ENCODE results near the gene DAAM1.

Gene DAAM1

DNA sequence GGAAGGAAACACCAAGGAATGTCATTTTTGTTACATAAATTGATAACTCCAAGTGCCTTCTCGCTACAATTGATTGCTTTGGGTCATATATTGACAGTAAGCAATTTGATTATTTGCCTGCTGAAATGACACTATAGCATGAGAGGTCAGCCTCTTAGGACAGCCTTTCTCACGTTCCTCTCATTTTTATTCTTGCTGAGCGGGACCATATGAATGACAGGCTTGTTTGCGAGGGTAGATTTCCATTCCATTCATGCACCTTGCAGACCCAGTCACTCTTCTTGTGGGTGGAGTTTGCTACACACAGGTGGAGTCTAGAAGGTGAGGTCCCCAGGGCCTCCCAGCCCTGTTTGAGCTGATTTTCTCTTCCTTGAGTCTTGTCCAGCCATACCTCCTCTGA lies 27.3 kb downstream of the DAAM1 start:
- no peak for DNase-seq (ENCODE audit: low read depth in 2 of 3, low spot score in 1 of 3)

DNA sequence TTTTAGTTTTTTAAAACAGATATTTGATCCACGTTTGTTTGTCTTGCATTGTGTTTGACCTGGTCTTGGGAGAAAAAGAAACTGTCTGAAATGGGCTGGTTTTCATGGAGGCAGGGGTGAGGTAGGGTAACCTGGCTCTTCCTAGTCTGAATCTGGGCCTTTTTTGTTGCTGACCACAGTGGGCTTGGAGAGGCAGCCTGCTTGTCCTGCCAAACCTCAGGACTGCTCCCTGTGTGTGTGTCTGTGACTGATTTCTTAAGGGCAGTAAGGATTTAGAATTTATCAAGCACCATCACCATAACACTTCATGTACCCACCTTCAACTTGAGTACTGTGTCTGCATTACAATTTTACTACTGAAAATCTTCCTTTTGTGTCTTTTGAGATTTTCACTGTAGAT lies 28.5 kb downstream of the DAAM1 start:
- DNase-seq (ENCODE audit: low read depth in 2 of 3, low spot score in 1 of 3) = no peak

DNA sequence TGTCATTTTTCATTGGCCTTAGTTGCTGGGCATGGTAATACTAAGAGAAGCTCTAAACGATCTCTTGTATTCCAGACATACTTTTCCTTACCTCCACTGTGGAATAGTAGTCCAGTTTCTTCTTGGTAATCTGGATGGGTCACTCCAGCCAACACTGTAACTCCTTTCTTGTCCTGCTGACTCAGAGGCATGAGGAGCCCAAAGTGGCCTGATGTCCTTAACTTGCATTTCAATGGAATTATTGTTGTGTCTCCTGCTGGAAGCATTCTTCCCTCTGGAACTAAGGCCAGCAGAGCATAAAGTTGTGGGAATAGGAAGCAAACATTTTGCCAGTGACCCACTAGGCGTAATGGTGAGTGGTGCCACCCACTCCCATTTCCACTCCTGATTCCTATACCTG lies 33.1 kb downstream of the DAAM1 start:
- no peak for DNase-seq (ENCODE audit: low read depth in 2 of 3, low spot score in 1 of 3)

DNA sequence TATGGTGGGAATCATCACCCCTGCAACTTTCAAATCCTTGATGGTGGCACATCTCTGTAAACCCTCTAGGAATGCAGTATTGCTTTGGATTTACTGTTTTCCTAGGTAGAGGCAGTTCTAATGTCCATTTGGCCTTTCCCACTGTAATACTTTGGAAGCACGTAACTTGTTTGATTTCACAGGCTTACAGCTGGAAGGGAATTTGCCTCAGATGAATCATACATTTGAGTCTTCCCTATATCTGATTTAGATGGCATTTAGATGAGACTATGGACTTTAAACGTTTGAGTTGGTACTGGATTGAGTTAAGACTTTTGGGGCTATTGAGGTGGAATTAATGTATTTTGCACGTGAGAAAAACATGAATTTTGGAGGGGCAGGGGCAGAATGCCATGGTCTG lies 35.9 kb downstream of the DAAM1 start:
- DNase-seq (ENCODE audit: low read depth in 2 of 3, low spot score in 1 of 3) = no peak

DNA sequence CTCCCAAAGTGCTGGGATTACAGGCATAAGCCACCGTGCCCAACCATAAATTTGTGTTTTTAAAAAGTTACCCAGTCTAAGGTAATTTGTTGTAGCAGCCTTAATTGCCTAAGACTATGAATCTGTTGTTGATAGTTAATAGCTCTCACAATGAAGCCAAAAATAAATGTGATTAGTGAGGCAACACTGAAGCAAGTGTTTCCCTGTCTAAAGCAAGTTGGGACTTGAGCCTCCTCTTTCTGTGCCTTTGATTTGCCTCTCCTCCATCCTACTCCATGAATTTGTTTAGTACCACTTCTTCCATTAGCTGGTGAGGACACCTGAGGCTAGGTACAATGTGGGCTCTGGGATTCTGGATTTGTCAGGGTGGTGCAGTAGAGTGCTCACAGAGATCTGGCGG lies 36.8 kb downstream of the DAAM1 start:
- DNase-seq (ENCODE audit: low read depth in 2 of 3, low spot score in 1 of 3) = no peak

DNA sequence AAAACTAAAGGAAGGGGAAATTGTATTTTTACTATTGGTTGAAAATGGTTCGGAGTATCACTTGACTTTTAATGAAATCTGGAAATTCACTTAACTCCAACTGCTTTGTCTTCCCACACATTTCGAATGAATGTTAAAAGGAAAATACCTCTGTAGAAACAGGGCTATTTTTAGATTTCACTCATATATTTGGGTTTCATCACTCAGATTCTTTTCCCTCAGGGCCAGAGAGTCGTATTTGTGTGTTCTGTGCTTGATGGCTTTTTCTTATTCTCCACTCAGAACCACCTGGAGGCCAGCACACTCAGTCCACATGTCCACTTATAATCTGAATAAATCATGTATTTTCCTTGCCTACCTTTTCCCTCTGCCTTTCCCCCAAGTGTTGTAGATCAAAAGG lies 40.0 kb downstream of the DAAM1 start:
- no peak for DNase-seq (ENCODE audit: low read depth in 2 of 3, low spot score in 1 of 3)

DNA sequence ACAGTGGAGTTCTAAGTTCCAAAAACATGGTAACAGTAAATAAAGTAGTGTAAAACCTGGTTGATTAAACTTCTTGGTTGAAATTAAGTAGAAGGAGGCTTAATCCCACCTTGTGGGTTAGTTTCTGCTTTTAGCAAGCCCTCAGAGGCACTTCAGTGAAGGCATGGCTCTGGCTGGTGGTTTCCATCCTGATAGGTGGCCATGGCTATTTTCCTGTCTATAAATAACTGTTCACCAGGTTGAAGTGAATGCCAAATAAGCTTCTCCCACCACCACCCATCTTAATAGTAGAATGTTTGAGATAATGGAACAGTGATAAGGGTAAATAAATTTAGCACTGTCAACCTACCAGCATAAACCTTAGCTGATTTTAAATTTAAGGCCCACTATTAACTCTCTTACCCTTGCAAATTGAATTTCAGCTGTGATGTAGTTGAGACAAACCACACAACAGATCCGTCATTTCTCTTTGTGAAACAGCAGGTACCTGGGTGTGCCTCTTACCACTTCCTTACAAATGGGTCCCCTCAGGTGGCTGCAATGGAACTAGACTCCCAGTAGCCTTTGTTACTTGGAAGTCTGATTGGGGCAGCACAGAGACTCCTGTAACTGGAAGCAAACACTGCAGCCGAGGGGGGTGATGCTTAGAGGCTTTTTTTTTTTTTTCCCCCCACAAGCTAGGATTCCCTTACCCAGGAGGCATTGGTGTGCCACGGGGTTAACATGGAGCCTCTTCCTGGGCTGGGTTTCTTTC lies 41.4 kb downstream of the DAAM1 start:
- no peak for DNase-seq (ENCODE audit: low read depth in 2 of 3, low spot score in 1 of 3)

DNA sequence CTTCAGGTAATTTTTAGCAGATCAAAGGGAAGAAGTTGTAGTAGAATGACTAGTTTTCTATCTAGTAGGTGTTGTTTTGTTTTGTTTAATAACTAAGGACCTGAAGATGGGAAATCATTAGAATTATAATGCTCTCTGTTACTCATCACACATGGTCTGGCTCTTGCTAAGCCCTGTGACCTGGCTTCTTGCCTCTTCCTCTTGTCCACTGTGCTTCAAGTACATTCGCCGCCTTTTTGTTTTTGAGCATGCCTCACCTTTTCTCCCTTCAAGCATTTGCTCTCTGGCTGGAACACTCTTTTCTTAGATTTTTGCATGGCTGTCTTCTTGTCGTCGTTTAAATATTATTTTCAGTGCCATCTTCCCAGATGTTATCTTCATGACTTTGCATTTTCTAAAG lies 47.7 kb downstream of the DAAM1 start:
- DNase-seq (ENCODE audit: low read depth in 2 of 3, low spot score in 1 of 3) = no peak

DNA sequence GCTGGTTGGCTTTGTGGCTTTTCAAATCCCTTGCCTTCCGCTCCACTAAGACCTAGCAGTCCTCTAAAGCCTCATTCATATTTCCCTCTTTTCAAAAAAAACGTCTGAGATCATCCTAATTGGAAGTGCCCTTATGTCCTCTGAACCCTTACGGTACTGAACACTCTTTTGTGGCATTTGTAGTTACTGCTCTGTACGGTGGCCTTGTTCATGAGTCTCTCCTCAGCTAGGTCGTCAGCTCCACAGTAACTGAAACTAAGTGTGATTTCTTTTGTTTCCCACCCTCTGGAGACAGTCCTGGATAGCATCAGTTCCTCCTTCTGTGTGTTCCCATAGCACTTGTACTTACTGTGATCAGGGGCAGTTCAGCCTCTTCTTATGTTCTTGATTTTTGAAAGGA lies 49.7 kb downstream of the DAAM1 start:
- DNase-seq (ENCODE audit: low read depth in 2 of 3, low spot score in 1 of 3) = no peak

DNA sequence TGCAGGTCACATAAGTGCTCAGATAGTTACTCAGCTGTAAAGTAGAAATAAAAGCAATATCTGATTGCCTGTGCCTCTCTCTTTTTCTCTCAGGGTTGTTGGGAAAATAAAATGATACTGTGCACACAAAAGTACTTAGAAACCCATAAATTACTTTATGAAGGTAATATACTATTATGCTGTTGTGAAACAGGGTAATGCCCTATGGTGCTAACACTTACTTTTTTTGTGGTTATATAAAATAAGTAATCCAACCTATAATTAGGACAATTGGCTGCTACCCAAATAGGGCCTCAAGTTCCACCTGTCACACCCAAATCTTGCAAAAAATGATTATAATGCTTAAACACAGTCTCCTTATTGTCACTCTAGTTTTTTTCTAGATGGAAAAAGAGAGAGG lies 50.6 kb downstream of the DAAM1 start:
- no peak for DNase-seq (ENCODE audit: low read depth in 2 of 3, low spot score in 1 of 3)

DNA sequence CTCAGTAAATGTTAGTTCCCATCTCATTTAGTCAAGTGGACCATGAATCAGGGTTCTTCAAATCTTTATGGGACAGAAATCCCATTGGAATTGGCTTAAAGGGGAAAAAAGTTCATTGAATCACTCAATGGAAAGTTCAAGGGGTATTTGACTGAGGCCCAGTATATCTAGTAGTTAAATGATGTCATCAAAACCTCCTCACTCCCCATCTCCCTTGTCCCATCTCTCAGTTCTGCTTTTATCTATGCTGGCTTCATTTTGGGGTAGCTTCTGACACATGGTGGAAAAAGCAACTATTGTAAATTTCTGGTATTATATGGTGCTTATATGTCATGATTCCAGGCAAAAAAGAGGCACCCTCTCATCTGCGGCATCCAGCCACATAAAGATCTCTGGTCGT lies 51.9 kb downstream of the DAAM1 start:
- no peak for DNase-seq (ENCODE audit: low read depth in 2 of 3, low spot score in 1 of 3)

DNA sequence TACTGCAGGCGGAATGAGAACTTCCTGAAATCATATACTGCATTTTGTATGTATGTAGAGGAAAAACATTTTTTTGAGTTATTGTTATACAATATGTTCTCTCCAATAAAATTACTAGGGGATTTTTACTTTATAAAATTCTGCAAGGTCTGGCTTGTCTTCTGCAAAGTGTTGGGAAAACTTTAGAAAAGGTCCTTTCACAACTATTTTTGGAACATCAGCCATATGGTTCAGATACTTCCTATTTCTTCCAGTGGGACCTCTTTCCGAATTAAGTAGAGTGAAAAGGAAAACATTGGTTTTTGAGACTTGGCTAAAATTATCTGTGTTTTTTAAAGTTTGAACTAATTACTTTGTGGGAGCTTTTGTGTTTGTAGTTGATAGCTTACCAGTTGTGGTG lies 52.7 kb downstream of the DAAM1 start:
- DNase-seq (ENCODE audit: low read depth in 2 of 3, low spot score in 1 of 3) = no peak

DNA sequence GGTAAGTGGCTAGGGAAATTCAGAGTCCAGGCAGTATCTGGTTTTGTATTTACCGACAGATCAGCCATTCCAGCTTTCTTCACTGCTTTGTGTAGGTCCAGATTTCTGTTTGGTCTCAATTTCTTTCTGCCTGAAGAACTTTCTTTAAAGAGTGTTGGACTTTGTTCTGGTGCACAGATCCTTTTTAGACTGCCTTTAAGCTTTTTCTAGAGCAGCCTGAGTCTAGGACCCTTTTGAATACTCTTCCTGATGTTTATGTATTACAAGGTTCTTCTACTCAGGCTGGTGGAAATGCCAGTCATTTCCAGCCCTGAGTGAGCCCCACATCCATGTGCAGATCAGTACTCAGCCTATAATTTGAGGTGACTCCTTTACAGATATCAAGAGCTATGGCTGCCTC lies 54.7 kb downstream of the DAAM1 start:
- DNase-seq (ENCODE audit: low read depth in 2 of 3, low spot score in 1 of 3) = no peak

DNA sequence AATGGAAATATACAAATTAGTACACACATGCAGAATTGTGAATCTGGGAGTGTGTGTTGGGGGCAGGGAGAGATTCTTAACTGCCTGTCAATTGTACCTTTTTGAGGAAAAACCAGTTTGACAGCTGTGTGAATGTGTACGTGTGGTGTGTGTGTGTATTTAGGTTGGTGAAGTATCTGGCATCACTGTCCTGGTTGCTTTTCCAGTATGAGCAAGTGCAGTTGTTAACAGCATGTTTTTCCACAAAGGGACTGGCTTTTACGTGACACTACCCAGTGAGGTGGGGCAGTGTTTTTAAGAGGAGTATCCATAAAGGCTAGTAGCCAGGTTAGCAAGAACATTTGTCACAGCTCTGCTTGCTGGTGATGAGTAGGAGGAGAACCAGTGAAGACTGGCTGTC lies 56.1 kb downstream of the DAAM1 start:
- no peak for DNase-seq (ENCODE audit: low read depth in 2 of 3, low spot score in 1 of 3)

DNA sequence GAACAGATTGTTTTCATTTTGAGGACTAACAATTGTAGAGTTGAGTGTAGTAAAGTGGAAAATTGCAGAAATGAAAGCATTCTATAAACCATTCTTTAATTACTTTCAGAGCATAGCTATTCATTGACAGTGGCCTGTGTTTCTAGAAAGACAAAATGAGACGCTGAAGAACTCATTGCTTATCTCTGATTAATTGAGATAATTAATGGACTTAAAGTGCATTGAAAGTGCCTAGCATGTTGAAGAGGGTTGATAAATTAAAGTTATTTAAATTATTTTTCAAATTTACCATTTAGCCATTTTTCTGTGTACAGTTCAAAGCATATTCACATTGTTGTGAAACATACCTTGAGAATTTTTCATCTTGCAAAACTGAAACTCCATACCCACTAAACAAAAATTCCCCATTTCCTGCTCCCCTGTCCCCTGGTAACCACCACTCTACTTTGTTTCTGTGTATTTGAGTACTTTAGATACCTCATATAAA lies 57.4 kb downstream of the DAAM1 start:
- no peak for DNase-seq (ENCODE audit: low read depth in 2 of 3, low spot score in 1 of 3)

DNA sequence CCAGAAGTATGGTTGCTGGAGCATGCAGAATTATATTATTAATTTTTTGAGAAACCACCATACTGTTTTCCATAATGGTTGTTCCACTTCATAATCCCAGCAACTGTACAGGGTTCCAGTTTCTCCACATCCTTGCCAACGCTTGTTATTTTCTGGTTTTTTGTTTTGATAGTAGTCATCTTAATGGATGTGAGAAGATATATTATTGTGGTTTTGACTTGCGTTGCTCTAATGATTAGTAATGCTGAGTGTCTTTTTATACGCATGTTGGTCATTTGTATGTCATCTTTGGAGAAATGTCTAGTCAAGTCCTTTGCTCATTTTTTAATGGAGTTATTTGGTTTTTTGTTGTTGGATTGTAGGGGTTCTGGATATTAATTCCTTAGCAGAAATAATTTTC lies 58.1 kb downstream of the DAAM1 start:
- no peak for DNase-seq (ENCODE audit: low read depth in 2 of 3, low spot score in 1 of 3)

DNA sequence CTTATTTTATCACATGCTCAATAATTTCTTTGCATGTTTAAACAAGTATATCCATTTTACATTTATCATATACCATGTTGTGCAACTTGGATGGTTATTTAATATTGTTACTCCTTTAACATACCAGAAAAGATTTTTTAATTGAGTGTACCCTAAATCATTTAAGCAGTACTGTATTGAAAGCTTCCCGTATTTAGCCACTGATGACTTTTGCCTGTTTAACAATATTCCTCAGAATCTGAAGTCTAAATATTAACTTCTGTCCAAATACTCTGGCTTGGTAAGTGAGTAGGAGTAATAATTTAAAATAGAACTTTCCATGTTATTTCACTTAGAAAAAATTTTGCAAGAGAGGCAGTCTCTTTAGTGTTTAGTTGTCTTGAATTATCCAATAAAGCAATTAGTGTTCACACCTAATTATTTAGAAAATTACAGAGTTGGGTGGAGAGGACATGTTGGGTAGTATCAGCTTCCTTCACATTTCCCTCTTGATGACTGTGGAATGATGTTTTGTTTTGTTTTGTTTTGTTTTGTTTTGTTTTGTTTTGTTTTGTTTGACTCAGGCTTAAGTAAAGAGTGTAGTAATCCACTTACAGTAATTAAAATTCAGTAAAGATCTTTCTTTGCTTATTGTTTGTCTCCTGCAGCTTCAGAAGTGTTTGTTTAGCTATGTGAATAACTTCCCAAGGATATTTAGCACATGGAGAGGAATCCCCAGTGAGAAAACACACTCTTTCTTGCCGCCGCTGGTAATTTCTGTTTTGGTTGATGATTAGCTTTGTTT lies 59.5 kb downstream of the DAAM1 start:
- DNase-seq (ENCODE audit: low read depth in 2 of 3, low spot score in 1 of 3) = no peak

DNA sequence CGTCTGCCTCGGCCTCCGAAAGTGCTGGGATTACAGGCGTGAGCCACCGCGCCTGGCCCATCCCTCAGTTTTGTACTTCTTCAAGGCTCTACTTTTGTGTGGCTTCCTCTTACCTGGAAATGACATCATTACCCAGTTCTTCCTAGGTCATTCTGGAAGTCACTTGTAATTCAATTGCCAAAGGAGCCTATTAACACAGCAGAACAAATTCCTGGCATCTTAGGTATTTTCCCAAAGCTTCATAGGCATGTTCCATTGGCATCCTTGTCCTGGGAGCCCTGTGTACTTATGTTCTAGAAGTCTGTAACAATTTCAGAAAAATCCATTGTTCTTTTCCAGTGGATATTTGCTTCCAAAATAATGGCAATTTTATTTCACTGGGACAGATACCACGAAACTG lies 60.6 kb downstream of the DAAM1 start:
- no peak for DNase-seq (ENCODE audit: low read depth in 2 of 3, low spot score in 1 of 3)

DNA sequence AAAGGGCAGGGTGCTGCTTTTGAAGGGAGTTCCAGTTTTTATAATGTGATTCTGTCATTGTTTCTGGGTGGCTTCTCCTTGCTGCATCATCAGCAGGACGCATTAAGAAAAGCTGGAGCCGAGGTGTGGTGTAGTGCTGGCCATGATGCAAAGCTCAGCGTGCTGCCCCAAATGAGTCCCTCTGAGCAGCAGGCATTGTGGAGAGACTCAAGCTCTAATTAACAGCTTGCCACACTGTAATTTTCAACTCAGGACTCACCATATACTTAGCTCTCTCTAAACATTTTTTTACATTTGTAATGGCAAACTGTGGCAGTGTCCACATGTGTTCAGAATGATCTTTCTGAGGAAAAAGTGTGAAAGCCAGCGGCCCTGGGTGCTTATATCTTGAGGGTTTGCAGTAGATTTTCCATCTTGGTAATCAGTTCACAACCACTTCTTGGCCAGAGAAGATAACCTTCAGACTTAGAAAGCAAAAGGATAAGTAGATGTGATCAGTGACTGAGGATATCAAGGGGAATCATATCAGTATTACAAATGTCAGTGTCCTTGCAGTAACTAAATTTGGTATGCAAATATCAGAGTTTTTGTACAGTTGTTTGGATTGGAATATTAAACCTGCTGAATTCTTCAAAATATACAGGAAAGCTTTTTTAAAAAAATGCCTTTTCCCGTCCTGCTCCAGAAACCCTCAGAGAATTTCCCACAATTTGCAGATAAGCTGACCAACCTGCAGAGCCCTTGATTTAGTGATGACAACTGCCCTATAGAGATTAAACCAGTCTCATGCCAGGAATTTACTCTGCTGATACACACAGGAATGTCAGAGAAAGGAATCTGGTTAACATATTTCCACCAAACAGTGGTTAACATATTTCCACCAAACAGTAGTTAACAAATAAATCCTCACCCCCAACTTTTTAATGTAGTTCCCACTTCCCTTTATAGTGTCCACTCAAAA lies 63.6 kb downstream of the DAAM1 start:
- no peak for DNase-seq (ENCODE audit: low read depth in 2 of 3, low spot score in 1 of 3)

DNA sequence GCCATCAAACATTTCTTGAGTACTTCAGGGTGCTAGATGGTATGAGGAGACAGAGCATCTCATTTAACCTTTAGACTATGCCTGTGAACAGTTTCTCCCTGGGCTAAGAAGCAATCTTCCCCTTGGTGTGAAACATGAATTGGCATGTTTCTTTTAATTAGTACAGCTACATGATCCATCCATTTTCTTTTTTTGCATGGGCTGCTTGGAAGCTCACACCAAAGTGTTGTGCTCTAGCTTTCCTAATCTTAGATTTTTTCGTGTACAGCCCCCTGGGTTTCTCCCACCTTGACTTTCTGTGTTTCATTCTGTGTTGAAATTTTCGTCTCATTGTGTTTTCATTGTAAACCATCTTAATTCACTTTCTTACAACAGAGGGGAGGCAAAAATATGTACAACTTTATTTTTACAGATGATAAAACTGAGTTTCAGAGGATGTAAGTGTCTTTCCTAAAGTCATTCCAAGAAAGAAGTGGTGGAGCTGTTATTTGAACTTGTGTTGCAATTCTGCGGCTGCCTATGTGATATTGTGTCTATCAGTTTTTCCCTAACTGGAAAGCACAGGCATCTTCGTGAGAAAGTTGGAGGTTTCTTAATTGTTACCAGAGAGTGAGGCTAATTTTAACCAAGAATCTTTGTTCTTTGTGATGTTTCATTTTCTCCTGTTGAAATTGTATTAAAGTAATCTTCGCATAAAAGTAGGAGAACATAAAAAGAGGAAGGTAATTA lies 64.5 kb downstream of the DAAM1 start:
- no peak for DNase-seq (ENCODE audit: low read depth in 2 of 3, low spot score in 1 of 3)

DNA sequence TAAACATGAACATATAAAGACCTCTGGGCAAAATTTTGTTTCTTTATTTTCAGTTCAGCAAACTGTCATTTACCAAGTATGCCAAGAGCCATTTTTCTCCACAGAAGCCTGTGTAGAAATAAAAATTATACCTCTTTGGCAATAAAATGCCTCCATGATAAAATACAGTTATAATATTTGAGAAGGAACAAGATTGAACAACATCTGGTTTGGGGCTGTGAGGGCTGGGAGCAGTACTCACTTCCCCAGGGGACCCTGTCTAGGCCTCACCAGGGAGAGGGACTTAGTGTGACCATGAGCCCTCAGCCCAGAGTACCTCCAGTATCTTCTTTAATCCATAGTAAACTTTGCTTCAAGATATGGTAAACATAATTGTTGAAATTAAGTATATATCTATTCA lies 65.1 kb downstream of the DAAM1 start:
- no peak for DNase-seq (ENCODE audit: low read depth in 2 of 3, low spot score in 1 of 3)
